Caco-2 (cell line): ENCODE measurements around the gene RNU11. TPM values are rescaled to one million over a fixed set of nuclear protein-coding genes. Genes with fewer than 3 reads are reported as not detected.
"Not testable (repeated sequence)": the region's sequence is repeated elsewhere in the genome, so short reads cannot be mapped to it uniquely, and the experiment has no call there.

Experiments
- BruUV-seq: library from RNA; stranded (reverse); fragments of 400-500 nt; replicated peaks from 2 replicates; lab custom pipeline; 2021; lab: Mats Ljungman, UMichigan
- CTCF ChIA-PET: fragments of 300-600 bp; sonication (Branson Sonifier 250); formaldehyde crosslinking; loops from one replicate; lab custom pipeline; 2022; ENCODE audit warnings: antibody characterized with exemption; lab: Charles Lee
- POLR2A ChIA-PET: fragments of 300-600 bp; sonication (Branson Sonifier 250); formaldehyde crosslinking; loops from one replicate; lab custom pipeline; 2022; ENCODE audit warnings: antibody characterized with exemption; lab: Charles Lee
- DNase-seq, 2 experiments: peaks; one replicate each; pipeline versions ENCODE4 v3.0.0 to v3.0.0-alpha.2; 2020 to 2022
- H3K27me3 ChIP-seq: replicated peaks from 2 replicates; pipeline ENCODE4 v1.6.0; 2011; ENCODE audit warnings: low read length; ENCODE audit not compliant: control insufficient read depth, insufficient read depth
- H3K36me3 ChIP-seq: 2 replicates; pipeline ENCODE4 v1.5.1; 2011; ENCODE audit warnings: low read length; ENCODE audit not compliant: control insufficient read depth, insufficient read depth
- H3K4me1 ChIP-seq: fragments of 250-450 bp; sonication (Bioruptor Pico); 2 replicates; pipeline ENCODE4 v1.5.1; 2020; ENCODE audit warnings: mild to moderate bottlenecking
- H3K4me3 ChIP-seq: 2 replicates; pipeline ENCODE4 v1.5.1; 2011; ENCODE audit warnings: low read depth, mild to moderate bottlenecking, control low read depth, low read length
- H3K9me3 ChIP-seq: fragments of 250-450 bp; sonication (Bioruptor Pico); 2 replicates; pipeline ENCODE4 v1.5.1; 2020; ENCODE audit warnings: mild to moderate bottlenecking, moderate library complexity
- H3K27ac Mint-ChIP-seq: one replicate; pipeline ENCODE4 v1.8.0; 2022; ENCODE audit warnings: mixed read lengths; ENCODE audit not compliant: unreplicated experiment
- H3K27me3 Mint-ChIP-seq: one replicate; pipeline ENCODE4 v1.8.0; 2022; ENCODE audit warnings: mixed read lengths; ENCODE audit not compliant: insufficient read depth, unreplicated experiment
- H3K36me3 Mint-ChIP-seq: one replicate; pipeline ENCODE4 v1.8.0; 2022; ENCODE audit warnings: mild to moderate bottlenecking, mixed read lengths; ENCODE audit not compliant: insufficient read depth, unreplicated experiment
- H3K4me1 Mint-ChIP-seq: one replicate; pipeline ENCODE4 v1.8.0; 2022; ENCODE audit warnings: low read depth, mixed read lengths; ENCODE audit not compliant: unreplicated experiment
- H3K4me3 Mint-ChIP-seq: one replicate; pipeline ENCODE4 v1.8.0; 2022; ENCODE audit warnings: mild to moderate bottlenecking, moderate library complexity, mixed read lengths; ENCODE audit not compliant: unreplicated experiment
- H3K9me3 Mint-ChIP-seq: one replicate; pipeline ENCODE4 v1.8.0; 2022; ENCODE audit warnings: mixed read lengths; ENCODE audit not compliant: unreplicated experiment
- CTCF ChIP-seq, 2 experiments: fragments of 200-600 bp in 1 of 2; IDR thresholded peaks; 1 replicate in 1 of 2; 2 replicates in 1 of 2; pipeline versions ENCODE4 v1.5.1 to v1.8.0; 2011 to 2022; ENCODE audit warnings: antibody characterized with exemption in 1 of 2, control low read depth in 1 of 2, inconsistent platforms in 1 of 2, low read depth in 1 of 2, low read length in 1 of 2, mild to moderate bottlenecking in 1 of 2, moderate library complexity in 1 of 2; ENCODE audit not compliant: insufficient read depth in 1 of 2, severe bottlenecking in 1 of 2, unreplicated experiment in 1 of 2
- intact Hi-C: fragments of 100-400 bp; cut with micrococcal nuclease; formaldehyde crosslinking; loops from one replicate; pipeline ENCODE4 v1.10.0; 2022; ENCODE audit not compliant: unreplicated experiment
- total RNA-seq: library from RNA; stranded (reverse); gene quantifications from 2 replicates; pipeline ENCODE4 v1.2.3, GENCODE V29; 2022

Gene RNU11
- total RNA-seq, 1 experiment from 2014 or later: not detected

GRCh38 chr1:28668956-28669723 lies 20.7 kb downstream of the RNU11 start:
- intact Hi-C loops: loop anchor here (1.0 kb wide), 2 partner anchors 21 to 67 kb away; partner anchors contain the start of genes RNU11 and YTHDF2

GRCh38 chr1:28671254-28671780 lies 22.9 kb downstream of the RNU11 start:
- ChIA-PET CTCF (no interaction called here), POLR2A (interaction anchor here (0.6 to 0.7 kb wide), 3 partner anchors 28 to 511 kb away, joined by 3 to 5 read pairs (median 5); partner anchors contain the start of gene YTHDF2)
- Histone ChIP-seq H3K4me1 (peaks cover 9% of the 10 kb centered on the region), H3K9me3 (no peaks in the 10 kb centered on the region), H3K36me3 (no peaks in the 10 kb centered on the region), H3K27me3 (no peaks in the 10 kb centered on the region), H3K4me3 (no peak overlapping the region)
- peaks cover 8% of the 10 kb centered on the region for H3K4me1 Mint-ChIP-seq
- H3K27ac Mint-ChIP-seq: no peak overlapping the region
- peaks cover 8% of the 10 kb centered on the region for H3K36me3 Mint-ChIP-seq
- H3K9me3 Mint-ChIP-seq: no peaks in the 10 kb centered on the region
- DNase-seq: no peak
- BruUV-seq: no TSS peak
- no peak overlapping the region for H3K4me3 Mint-ChIP-seq
- TF ChIP-seq CTCF (IDR thresholded peaks at IDR 0.05; ENCODE audit: insufficient read depth in 1 of 2, low read depth in 1 of 2, low read length in 1 of 2, severe bottlenecking in 1 of 2, unreplicated experiment in 1 of 2): no peak
- no peaks in the 10 kb centered on the region for H3K27me3 Mint-ChIP-seq
- intact Hi-C loops: no loop called here

More at GRCh38 chr1:28668956-28669723, 20.7 kb downstream of the RNU11 start:
- Mint-ChIP-seq H3K4me3 (peak overlapping the region; percentile 91), H3K4me1 (peaks cover 8% of the 10 kb centered on the region), H3K9me3 (no peaks in the 10 kb centered on the region), H3K27me3 (no peaks in the 10 kb centered on the region), H3K36me3 (peaks cover 8% of the 10 kb centered on the region), H3K27ac (peak overlapping the region; percentile 93)
- ChIA-PET CTCF (interaction anchor here (2.6 kb wide), 1 partner anchor 67 kb away, joined by 29 read pairs; the partner anchor contains the start of gene YTHDF2), POLR2A (interaction anchor here (1.2 to 2.6 kb wide), 3 partner anchors 21 to 67 kb away, joined by 16 to 32 read pairs (median 26); partner anchors contain the start of genes RNU11, TAF12 and YTHDF2)
- H3K4me3 ChIP-seq: peak overlapping the region; percentile 46
- no TSS peak for BruUV-seq
- H3K9me3 ChIP-seq: no peaks in the 10 kb centered on the region
- no peak for TF ChIP-seq CTCF (IDR thresholded peaks at IDR 0.05; ENCODE audit: insufficient read depth in 1 of 2, low read depth in 1 of 2, low read length in 1 of 2, severe bottlenecking in 1 of 2, unreplicated experiment in 1 of 2)
- no peaks in the 10 kb centered on the region for H3K27me3 ChIP-seq
- DNase-seq: peak; percentile 42 to 49
- peaks cover 9% of the 10 kb centered on the region for H3K4me1 ChIP-seq
- H3K36me3 ChIP-seq: no peaks in the 10 kb centered on the region

- H3K4me3 Mint-ChIP-seq, CTCF ChIA-PET, H3K27me3 ChIP-seq, H3K4me1 ChIP-seq, DNase-seq, H3K9me3 ChIP-seq, H3K9me3 Mint-ChIP-seq, POLR2A ChIA-PET, BruUV-seq, H3K27ac Mint-ChIP-seq, intact Hi-C loops, H3K4me3 ChIP-seq, H3K36me3 ChIP-seq, H3K27me3 Mint-ChIP-seq, H3K36me3 Mint-ChIP-seq, H3K4me1 Mint-ChIP-seq: not testable (repeated sequence)
Measured at GRCh38 chr1:28672971-28673370, 24.6 kb downstream of the RNU11 start.
